Neural cell (in vitro differentiated cells): ENCODE measurements around the gene MTCL1. TPM values are rescaled to one million over a fixed set of nuclear protein-coding genes. Genes with fewer than 3 reads are reported as not detected.

Source experiments
- H2AFZ ChIP-seq: fragments of 200-600, 300-800 bp; sonication (generic), shearing (Covaris generic); 2 replicates; pipeline ENCODE4 v1.6.0; 2014; ENCODE audit warnings: low read depth, mild to moderate bottlenecking, antibody characterized with exemption, low read length, moderate library complexity
- H3F3A ChIP-seq: fragments of 200-600 bp; shearing (Covaris generic); 2 replicates; pipeline ENCODE4 v1.6.1; 2016; ENCODE audit warnings: mild to moderate bottlenecking, moderate library complexity, mixed read lengths, antibody characterized with exemption, low read length; ENCODE audit not compliant: insufficient read depth, poor library complexity, severe bottlenecking
- H3K27ac ChIP-seq: fragments of 200-600, 300-800 bp; sonication (generic), shearing (Covaris generic); 2 replicates; pipeline ENCODE4 v1.5.1; 2014; ENCODE audit warnings: mild to moderate bottlenecking, low read length, moderate library complexity
- H3K27me3 ChIP-seq: fragments of 300-800, 200-600 bp; sonication (generic), shearing (Covaris generic); 2 replicates; pipeline ENCODE4 v1.6.0; 2014; ENCODE audit warnings: mild to moderate bottlenecking, low read depth, low read length, moderate library complexity; ENCODE audit not compliant: insufficient read depth
- H3K36me3 ChIP-seq: fragments of 300-800, 200-600 bp; sonication (generic), shearing (Covaris generic); 2 replicates; pipeline ENCODE4 v1.5.1; 2014; ENCODE audit warnings: mild to moderate bottlenecking, antibody characterized with exemption, low read length, moderate library complexity; ENCODE audit not compliant: insufficient read depth
- H3K4me2 ChIP-seq: fragments of 300-800, 200-600 bp; sonication (generic), shearing (Covaris generic); 2 replicates; pipeline ENCODE4 v1.6.0; 2014; ENCODE audit warnings: mild to moderate bottlenecking, low read length
- H3K4me3 ChIP-seq: fragments of 300-800, 200-600 bp; sonication (generic), shearing (Covaris generic); 2 replicates; pipeline ENCODE4 v1.5.1; 2014; ENCODE audit warnings: mild to moderate bottlenecking, low read length, moderate library complexity
- H3K79me2 ChIP-seq: fragments of 200-600 bp; shearing (Covaris generic); replicated peaks from 2 replicates; pipeline ENCODE4 v1.6.0; 2014; ENCODE audit warnings: mild to moderate bottlenecking, low read length, moderate library complexity; ENCODE audit not compliant: insufficient read depth
- H3K9ac ChIP-seq: fragments of 300-800, 200-600 bp; sonication (generic), shearing (Covaris generic); 2 replicates; pipeline ENCODE4 v1.6.1; 2016; ENCODE audit warnings: mild to moderate bottlenecking, low read length, mixed read lengths
- H3K9me2 ChIP-seq: fragments of 200-600 bp; shearing (Covaris generic); 2 replicates; pipeline ENCODE4 v1.6.1; 2016; ENCODE audit warnings: mild to moderate bottlenecking, low read length, mixed read lengths; ENCODE audit not compliant: insufficient read depth
- H3K9me3 ChIP-seq: fragments of 200-600, 300-800 bp; sonication (generic), shearing (Covaris generic); 2 replicates; pipeline ENCODE4 v1.6.1; 2016; ENCODE audit warnings: mild to moderate bottlenecking, mixed run types, low read length, moderate library complexity, mixed read lengths
- H4K20me1 ChIP-seq: fragments of 200-600 bp; shearing (Covaris generic); 2 replicates; pipeline ENCODE4 v1.6.1; 2016; ENCODE audit warnings: mild to moderate bottlenecking, mixed run types; ENCODE audit not compliant: insufficient read depth
- CTCF ChIP-seq: fragments of 450-650 bp; IDR thresholded peaks from 2 replicates; pipeline ENCODE4 v1.5.1; 2014; ENCODE audit warnings: antibody characterized with exemption, mild to moderate bottlenecking, moderate library complexity; ENCODE audit not compliant: poor library complexity, severe bottlenecking
- EP300 ChIP-seq: fragments of 450-650 bp; conservative IDR thresholded peaks from 2 replicates; pipeline ENCODE4 v1.6.1; 2014; ENCODE audit warnings: antibody characterized with exemption, mild to moderate bottlenecking, moderate library complexity; ENCODE audit not compliant: poor library complexity, severe bottlenecking
- EZH2 ChIP-seq: fragments of 200-600, 300-800 bp; shearing (Covaris generic), sonication (generic); IDR thresholded peaks from 2 replicates; pipeline ENCODE4 v1.6.1; 2014; ENCODE audit warnings: antibody characterized with exemption, low read length, borderline replicate concordance, mild to moderate bottlenecking; ENCODE audit not compliant: insufficient read depth, poor library complexity, severe bottlenecking
- MXI1 ChIP-seq: fragments of 450-650 bp; conservative IDR thresholded peaks from 2 replicates; pipeline ENCODE4 v1.6.1; 2014; ENCODE audit warnings: antibody characterized with exemption, mild to moderate bottlenecking; ENCODE audit not compliant: poor library complexity, severe bottlenecking
- POLR2AphosphoS5 ChIP-seq: IDR thresholded peaks from 2 replicates; pipeline ENCODE4 v1.6.1; 2012
- RAD21 ChIP-seq: fragments of 450-650 bp; conservative IDR thresholded peaks from 2 replicates; pipeline ENCODE4 v1.6.1; 2014; ENCODE audit warnings: antibody characterized with exemption, mild to moderate bottlenecking, moderate library complexity
- REST ChIP-seq: IDR thresholded peaks from 2 replicates; pipeline ENCODE4 v1.6.1; 2012; ENCODE audit warnings: borderline replicate concordance
- SMC3 ChIP-seq: fragments of 450-650 bp; conservative IDR thresholded peaks from 2 replicates; pipeline ENCODE4 v1.6.1; 2014; ENCODE audit warnings: antibody characterized with exemption, mild to moderate bottlenecking, moderate library complexity; ENCODE audit not compliant: poor library complexity
- TAF1 ChIP-seq: IDR thresholded peaks from 2 replicates; pipeline ENCODE4 v1.6.1; 2012; ENCODE audit warnings: low read depth
- polyA plus RNA-seq: library from polyadenylated mRNA; depleted of rRNA; stranded (reverse); fragments of >200 nt; gene quantifications from 2 replicates; pipeline ENCODE4 v1.2.3, GENCODE V29; 2014

The MTCL1 gene
- polyA plus RNA-seq, 1 donor from 2014 or later: 20.8 TPM

DNA sequence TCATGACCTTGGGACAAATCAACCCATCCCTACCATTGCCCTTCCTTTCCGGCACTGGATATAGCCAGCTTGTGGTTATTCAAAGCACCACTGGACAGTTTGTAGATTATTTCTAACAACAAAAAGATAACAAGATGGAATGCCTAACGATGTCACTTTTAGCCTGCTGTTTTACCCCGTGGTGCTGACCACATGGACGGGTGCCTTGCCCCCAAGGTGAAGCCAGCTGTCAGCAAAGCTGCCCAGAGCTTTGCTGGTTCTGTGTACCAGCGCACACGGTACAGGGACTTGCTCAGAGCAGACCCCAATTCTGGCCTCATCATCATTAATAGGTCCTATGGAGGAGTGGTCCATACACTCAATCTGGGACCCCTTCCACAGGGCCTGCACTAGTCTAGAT, 118.2 kb downstream of the MTCL1 start:
- Histone ChIP-seq H3K36me3 (peaks cover 18% of the 10 kb centered on the region), H3K27ac (no peak overlapping the region), H3F3A (no peaks in the 10 kb centered on the region), H3K4me2 (no peak overlapping the region), H4K20me1 (no peaks in the 10 kb centered on the region), H3K27me3 (no peaks in the 10 kb centered on the region), H3K9me3 (no peaks in the 10 kb centered on the region), H3K79me2 (no peaks in the 10 kb centered on the region), H3K4me3 (no peak overlapping the region), H2AFZ (no peak overlapping the region), H3K9me2 (no peaks in the 10 kb centered on the region), H3K9ac (no peak overlapping the region)
- TF ChIP-seq EZH2 (no peak), EP300 (no peak), TAF1 (no peak), CTCF (no peak), REST (no peak), RAD21 (no peak), MXI1 (no peak), POLR2AphosphoS5 (no peak), SMC3 (no peak)

DNA sequence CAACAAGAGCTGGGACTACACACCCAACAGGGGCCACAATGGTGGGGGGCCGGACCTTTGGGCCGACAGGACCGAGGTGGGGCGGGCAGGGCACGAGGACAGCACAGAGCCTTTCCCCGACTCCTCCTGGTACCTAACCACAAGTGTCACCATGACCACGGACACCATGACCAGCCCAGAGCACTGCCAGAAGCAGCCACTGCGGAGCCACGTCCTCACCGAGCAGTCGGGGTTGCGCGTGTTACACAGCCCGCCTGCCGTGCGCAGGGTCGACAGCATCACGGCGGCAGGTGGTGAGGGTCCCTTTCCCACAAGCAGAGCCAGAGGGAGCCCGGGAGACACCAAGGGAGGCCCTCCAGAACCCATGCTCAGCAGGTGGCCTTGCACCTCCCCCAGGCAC, 119.5 kb downstream of the MTCL1 start:
- Histone ChIP-seq H3K79me2 (no peaks in the 10 kb centered on the region), H3K4me3 (no peak overlapping the region), H3K36me3 (peaks cover 18% of the 10 kb centered on the region), H3K9ac (no peak overlapping the region), H3K9me2 (no peaks in the 10 kb centered on the region), H2AFZ (no peak overlapping the region), H3K27me3 (no peaks in the 10 kb centered on the region), H3K4me2 (no peak overlapping the region), H4K20me1 (no peaks in the 10 kb centered on the region), H3F3A (no peaks in the 10 kb centered on the region), H3K9me3 (no peaks in the 10 kb centered on the region), H3K27ac (no peak overlapping the region)
- TF ChIP-seq REST (no peak), TAF1 (no peak), CTCF (no peak), POLR2AphosphoS5 (no peak)
